Measurements from ENCODE around the gene GPAM. TPM values are rescaled to one million over a fixed set of nuclear protein-coding genes. Genes with fewer than 3 reads are reported as not detected.
"Not testable (repeated sequence)": the region's sequence is repeated elsewhere in the genome, so short reads cannot be mapped to it uniquely, and the experiment has no call there.

The GPAM gene
- total RNA-seq, 4 donors from 2014 or later: 1.00 to 6.6 (median 5.8) TPM

DNA sequence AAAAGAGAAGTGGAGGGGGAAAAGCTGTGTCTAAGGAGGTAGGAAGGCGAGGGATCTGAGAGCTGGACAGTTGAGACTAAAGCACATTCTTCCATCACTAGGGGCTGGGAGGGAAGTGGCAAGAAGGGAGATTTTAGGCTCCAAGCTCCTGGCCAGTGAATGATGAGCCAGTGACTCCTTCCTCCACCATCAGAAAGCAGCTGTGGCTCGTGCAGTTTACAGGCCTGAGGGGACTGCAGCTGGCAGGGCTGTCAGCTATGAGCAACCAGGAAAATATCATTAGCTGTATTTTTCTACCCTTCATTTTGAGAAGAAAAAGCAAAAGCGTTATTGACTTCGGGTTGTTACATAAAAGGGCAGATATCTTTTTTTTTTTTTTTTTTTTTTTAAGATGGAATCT lies 60.7 kb downstream of the GPAM start:
- no peak for TF ChIP-seq POLR2AphosphoS5 (IDR thresholded peaks at IDR 0.05)
- TF ChIP-seq POLR2A (IDR thresholded peaks at IDR 0.05): no peak
- TF ChIP-seq EP300 (IDR thresholded peaks at IDR 0.05; ENCODE audit: low read depth): no peak
- TF ChIP-seq, protein P1, sequence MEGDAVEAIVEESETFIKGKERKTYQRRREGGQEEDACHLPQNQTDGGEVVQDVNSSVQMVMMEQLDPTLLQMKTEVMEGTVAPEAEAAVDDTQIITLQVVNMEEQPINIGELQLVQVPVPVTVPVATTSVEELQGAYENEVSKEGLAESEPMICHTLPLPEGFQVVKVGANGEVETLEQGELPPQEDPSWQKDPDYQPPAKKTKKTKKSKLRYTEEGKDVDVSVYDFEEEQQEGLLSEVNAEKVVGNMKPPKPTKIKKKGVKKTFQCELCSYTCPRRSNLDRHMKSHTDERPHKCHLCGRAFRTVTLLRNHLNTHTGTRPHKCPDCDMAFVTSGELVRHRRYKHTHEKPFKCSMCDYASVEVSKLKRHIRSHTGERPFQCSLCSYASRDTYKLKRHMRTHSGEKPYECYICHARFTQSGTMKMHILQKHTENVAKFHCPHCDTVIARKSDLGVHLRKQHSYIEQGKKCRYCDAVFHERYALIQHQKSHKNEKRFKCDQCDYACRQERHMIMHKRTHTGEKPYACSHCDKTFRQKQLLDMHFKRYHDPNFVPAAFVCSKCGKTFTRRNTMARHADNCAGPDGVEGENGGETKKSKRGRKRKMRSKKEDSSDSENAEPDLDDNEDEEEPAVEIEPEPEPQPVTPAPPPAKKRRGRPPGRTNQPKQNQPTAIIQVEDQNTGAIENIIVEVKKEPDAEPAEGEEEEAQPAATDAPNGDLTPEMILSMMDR (IDR thresholded peaks at IDR 0.05): no peak
- DNase-seq: no peak
- in situ Hi-C loops (cut with MboI; ENCODE audit: low pct_ligation_motif_present in 1 of 4, low pct_unique_long_range_greater_than_20kb in 1 of 4, low sequenced_read_pairs in 3 of 4): no loop called here
- Histone ChIP-seq H3K4me3 (no peak overlapping the region), H3K36me3 (no peaks in the 10 kb centered on the region), H3K4me1 (no peaks in the 10 kb centered on the region), H3K9me3 (no peaks in the 10 kb centered on the region), H3K27ac (no peak overlapping the region), H3K27me3 (no peaks in the 10 kb centered on the region)
- 57 to 74% methylated on average over 4 of the region's 4 CpGs for WGBS, 2 donors (ENCODE audit: low coverage in 1 of 2)
- intact Hi-C loops (cut with DNase I; ENCODE audit: low total_unique reads): no loop called here

DNA sequence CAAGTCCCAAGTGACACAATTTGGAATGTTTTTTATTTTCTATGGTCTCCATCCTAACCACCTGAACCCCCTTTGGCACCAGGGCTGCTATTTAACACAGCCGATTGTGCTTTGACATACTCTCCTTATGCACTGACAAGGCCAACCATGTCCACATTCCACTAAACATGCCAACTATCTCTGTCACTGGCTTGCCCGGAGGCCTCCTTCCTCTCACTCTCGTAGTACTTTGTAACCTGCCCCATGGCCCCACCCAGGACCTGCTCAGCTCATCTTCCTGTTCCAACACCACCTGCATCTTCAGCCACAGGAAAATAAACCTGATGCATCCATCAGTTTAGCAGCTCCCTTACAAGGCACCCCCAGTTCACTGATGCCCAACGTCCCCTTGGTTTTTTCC lies 63.1 kb downstream of the GPAM start:
- Histone ChIP-seq H3K4me1 (no peaks in the 10 kb centered on the region), H3K27ac (no peak overlapping the region), H3K36me3 (no peaks in the 10 kb centered on the region), H3K27me3 (no peaks in the 10 kb centered on the region), H3K4me3 (no peak overlapping the region), H3K9me3 (no peaks in the 10 kb centered on the region)
- TF ChIP-seq POLR2A (IDR thresholded peaks at IDR 0.05) (no peak), EP300 (IDR thresholded peaks at IDR 0.05; ENCODE audit: low read depth) (no peak), POLR2AphosphoS5 (IDR thresholded peaks at IDR 0.05) (no peak)
- TF ChIP-seq, protein P1 (IDR thresholded peaks at IDR 0.05): no peak
- in situ Hi-C loops (cut with MboI; ENCODE audit: low pct_ligation_motif_present in 1 of 4, low pct_unique_long_range_greater_than_20kb in 1 of 4, low sequenced_read_pairs in 3 of 4): no loop called here
- intact Hi-C loops (cut with DNase I; ENCODE audit: low total_unique reads): no loop called here
- DNase-seq: no peak
- WGBS, 2 donors (ENCODE audit: low coverage in 1 of 2): 80 to 83% methylated on average over 2 to 4 of the region's 4 CpGs

DNA sequence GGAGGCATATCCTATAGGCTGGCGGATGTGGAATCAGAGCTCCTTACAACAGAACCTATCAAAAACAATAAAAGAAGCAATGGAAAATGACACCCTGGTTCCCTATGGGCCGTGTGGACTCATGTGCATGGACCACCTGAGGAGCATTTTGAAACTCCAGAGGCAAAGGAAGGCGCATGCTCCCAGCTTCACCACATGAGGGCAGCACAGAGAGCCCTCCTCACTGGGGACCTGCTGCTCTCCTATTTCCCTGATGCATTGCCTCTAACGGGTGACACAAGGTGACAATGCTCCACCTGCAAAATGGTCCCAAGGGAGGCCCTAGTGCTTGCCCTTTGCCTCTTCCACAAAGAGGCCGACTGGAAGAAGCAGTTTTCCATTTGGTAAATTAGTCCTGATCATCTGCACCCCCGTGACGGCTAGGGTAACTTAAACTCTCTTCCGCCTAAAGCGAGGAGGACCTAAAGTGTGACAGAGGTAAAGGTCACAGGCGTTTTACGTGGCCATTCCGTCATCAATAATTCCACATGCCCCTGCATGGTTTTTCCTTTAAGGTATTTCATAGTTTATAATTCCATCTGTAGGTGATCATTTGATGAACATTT lies 67.7 kb downstream of the GPAM start:
- in situ Hi-C loops (cut with MboI; ENCODE audit: low pct_ligation_motif_present in 1 of 4, low pct_unique_long_range_greater_than_20kb in 1 of 4, low sequenced_read_pairs in 3 of 4) (no loop called here), intact Hi-C loops (cut with DNase I; ENCODE audit: low total_unique reads) (no loop called here)
- WGBS, 2 donors (ENCODE audit: low coverage in 1 of 2): 63 to 73% methylated on average over 9 to 12 of the region's 12 CpGs
- DNase-seq: peak; percentile 25
- Histone ChIP-seq H3K36me3 (no peaks in the 10 kb centered on the region), H3K4me1 (no peaks in the 10 kb centered on the region), H3K4me3 (no peak overlapping the region), H3K27me3 (no peaks in the 10 kb centered on the region), H3K9me3 (no peaks in the 10 kb centered on the region), H3K27ac (no peak overlapping the region)
- TF ChIP-seq, protein P1 (IDR thresholded peaks at IDR 0.05): peak; percentile 43 to 69 (median 59)
- no peak for TF ChIP-seq POLR2AphosphoS5 (IDR thresholded peaks at IDR 0.05)

DNA sequence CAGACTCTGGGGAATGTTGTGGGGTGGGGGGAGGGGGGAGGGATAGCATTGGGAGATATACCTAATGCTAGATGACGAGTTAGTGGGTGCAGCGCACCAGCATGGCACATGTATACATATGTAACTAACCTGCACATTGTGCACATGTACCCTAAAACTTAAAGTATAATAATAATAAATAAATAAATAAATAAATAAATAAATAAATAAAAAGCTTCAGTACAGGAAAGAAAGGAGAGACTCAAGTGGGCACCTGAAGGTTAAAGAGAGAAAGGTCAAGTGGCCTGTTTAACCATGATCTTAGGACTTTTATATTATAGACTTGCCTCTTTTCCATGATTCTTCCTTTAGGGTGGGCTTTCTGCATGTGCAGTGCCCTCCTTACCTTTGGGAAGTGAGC lies 73.8 kb downstream of the GPAM start:
- H3K4me3 ChIP-seq: not testable (repeated sequence)

More for the DNA sequence above, 73.8 kb downstream of the GPAM start:
- H3K27ac ChIP-seq; H3K36me3 ChIP-seq; H3K27me3 ChIP-seq; intact Hi-C loops (cut with DNase I; ENCODE audit: low total_unique reads); H3K9me3 ChIP-seq; in situ Hi-C loops (cut with MboI; ENCODE audit: low pct_ligation_motif_present in 1 of 4, low pct_unique_long_range_greater_than_20kb in 1 of 4, low sequenced_read_pairs in 3 of 4); H3K4me1 ChIP-seq; DNase-seq: not testable (repeated sequence)
- WGBS, 2 donors (ENCODE audit: low coverage in 1 of 2): 90% methylated on average over 2 of the region's 2 CpGs; no CpG with 5 or more reads in 1 of the 2 donors

Other genes starting within 250 kb of the GPAM start
- gene TECTB, start 99.6 kb upstream of the GPAM start, total RNA-seq: not detected
- 100 to 1,000 TPM in 3 of 4 donors, 10 to 100 TPM in 1; 91.6 to 315 (median 178) TPM for gene ACSL5, start 190.4 kb upstream of the GPAM start, total RNA-seq

Data from transverse colon (tissue), 4 donors.